ENCODE measurements around the gene TAOK1. TPM values are rescaled to one million over a fixed set of nuclear protein-coding genes. Genes with fewer than 3 reads are reported as not detected.
A peak's percentile ranks its signal among the peaks of the same experiment; 100 is the strongest.

TAOK1 gene
- polyA plus RNA-seq, 2 of the 4 experiments (the other 2 are of a cell fraction): 18.2 to 46.7 TPM

- POLR2A ChIA-PET: no interaction called here
- DNase-seq (ENCODE audit: low read depth in 1 of 2, low spot score in 1 of 2) (no peak), ATAC-seq (no peak), FAIRE-seq (no peak)
- Histone ChIP-seq H3K27ac (no peak overlapping the region), H3K9me3 (no peaks in the 10 kb centered on the region), H3K4me1 (peaks cover 20% of the 10 kb centered on the region), H3K4me3 (no peak overlapping the region), H3K4me2 (no peak overlapping the region)
- CTCF ChIA-PET: interaction anchor here (0.8 to 24.0 kb wide), 14 partner anchors 2 to 535 kb away, joined by 3 to 474 read pairs (median 27); partner anchors contain the start of genes ABHD15, ANKRD13B, CORO6 and TP53I13
- TF ChIP-seq BCL3 (IDR thresholded peaks at IDR 0.05): no peak
- TF ChIP-seq POLR2A (IDR thresholded peaks at IDR 0.05; ENCODE audit: low read length): no peak
- no peak for TF ChIP-seq RCOR1 (IDR thresholded peaks at IDR 0.05; ENCODE audit: low read depth, low read length)
- TF ChIP-seq MAFK (IDR thresholded peaks at IDR 0.05; ENCODE audit: partially characterized antibody): no peak
- TF ChIP-seq CBX8 (IDR thresholded peaks at IDR 0.05): no peak
- no peak for TF ChIP-seq MAZ (IDR thresholded peaks at IDR 0.05; ENCODE audit: borderline replicate concordance, low read depth, low read length)
- TF ChIP-seq HOXB5 (CRISPR knock-in tag; IDR thresholded peaks at IDR 0.05): no peak
- TF ChIP-seq ZNF302 (CRISPR knock-in tag; IDR thresholded peaks at IDR 0.05): no peak
- TF ChIP-seq POLR2AphosphoS2 (conservative IDR thresholded peaks at IDR 0.05; ENCODE audit: low read length): no peak
- 89% methylated on average over 14 of the region's 14 CpGs for WGBS (ENCODE audit: missing lambda C conversion rate)
These were observed 188.7 kb downstream of the TAOK1 start for GRCh38 chr17:29578626-29579485.

GRCh38 chr17:29579866-29580771 is 190.0 kb downstream of the TAOK1 start:
- Histone ChIP-seq H3K27ac (peak overlapping the region; percentile 41 to 72; a peak in 5 of 6 replicates), H3K4me1 (peaks cover 26% of the 10 kb centered on the region), H3K9me3 (no peaks in the 10 kb centered on the region), H3K4me2 (peak overlapping the region; percentile 9; the same call in 1 of the 3 replicates), H3K4me3 (no peak overlapping the region)
- 51% methylated on average over 15 of the region's 15 CpGs for WGBS (ENCODE audit: missing lambda C conversion rate)
- ChIA-PET POLR2A (interaction anchor here (0.7 to 2.6 kb wide), 4 partner anchors 11 to 525 kb away, joined by 3 to 12 read pairs (median 3); no protein-coding TSS in a partner anchor), CTCF (interaction anchor here (0.6 to 24.0 kb wide), 31 partner anchors 1 to 1480 kb away, joined by 3 to 474 read pairs (median 4); partner anchors contain the start of genes ABHD15, ANKRD13B, CORO6 and NUFIP2)
- FAIRE-seq (peak; percentile 99), DNase-seq (ENCODE audit: low read depth in 1 of 2, low spot score in 1 of 2) (peak; percentile 91 to 99), ATAC-seq (peak; percentile 87 to 96)
- TF ChIP-seq HOXB5 (CRISPR knock-in tag; IDR thresholded peaks at IDR 0.05): peak; percentile 43; the same call in 1 of the 2 replicates
- 0 out of 2 replicates have a peak, but pooled peaks have one; percentile 28 for TF ChIP-seq HOXB13 (CRISPR knock-in tag; IDR thresholded peaks at IDR 0.05; ENCODE audit: low read depth)
- TF ChIP-seq MYC (IDR thresholded peaks at IDR 0.05; ENCODE audit: borderline replicate concordance, low read length): peak; percentile 90
- TF ChIP-seq HEYL (CRISPR knock-in tag; IDR thresholded peaks at IDR 0.05): 0 out of 2 replicates have a peak, but pooled peaks have one; percentile 65
- TF ChIP-seq, protein P1, sequence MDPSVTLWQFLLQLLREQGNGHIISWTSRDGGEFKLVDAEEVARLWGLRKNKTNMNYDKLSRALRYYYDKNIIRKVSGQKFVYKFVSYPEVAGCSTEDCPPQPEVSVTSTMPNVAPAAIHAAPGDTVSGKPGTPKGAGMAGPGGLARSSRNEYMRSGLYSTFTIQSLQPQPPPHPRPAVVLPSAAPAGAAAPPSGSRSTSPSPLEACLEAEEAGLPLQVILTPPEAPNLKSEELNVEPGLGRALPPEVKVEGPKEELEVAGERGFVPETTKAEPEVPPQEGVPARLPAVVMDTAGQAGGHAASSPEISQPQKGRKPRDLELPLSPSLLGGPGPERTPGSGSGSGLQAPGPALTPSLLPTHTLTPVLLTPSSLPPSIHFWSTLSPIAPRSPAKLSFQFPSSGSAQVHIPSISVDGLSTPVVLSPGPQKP (IDR thresholded peaks at IDR 0.05; ENCODE audit: low read depth, low read length): no peak
- no peak for TF ChIP-seq FOSB (CRISPR knock-in tag; IDR thresholded peaks at IDR 0.05)
- TF ChIP-seq, protein P2, sequence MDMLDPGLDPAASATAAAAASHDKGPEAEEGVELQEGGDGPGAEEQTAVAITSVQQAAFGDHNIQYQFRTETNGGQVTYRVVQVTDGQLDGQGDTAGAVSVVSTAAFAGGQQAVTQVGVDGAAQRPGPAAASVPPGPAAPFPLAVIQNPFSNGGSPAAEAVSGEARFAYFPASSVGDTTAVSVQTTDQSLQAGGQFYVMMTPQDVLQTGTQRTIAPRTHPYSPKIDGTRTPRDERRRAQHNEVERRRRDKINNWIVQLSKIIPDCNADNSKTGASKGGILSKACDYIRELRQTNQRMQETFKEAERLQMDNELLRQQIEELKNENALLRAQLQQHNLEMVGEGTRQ (IDR thresholded peaks at IDR 0.05): peak; percentile 70
- peak; percentile 95 for TF ChIP-seq SMC3 (IDR thresholded peaks at IDR 0.05)
- 0 out of 2 replicates have a peak, but pooled peaks have one; percentile 20 for TF ChIP-seq RFX5 (IDR thresholded peaks at IDR 0.05)
- no peak for TF ChIP-seq CHD4 (IDR thresholded peaks at IDR 0.05; ENCODE audit: borderline replicate concordance)
- TF ChIP-seq POLR2A (IDR thresholded peaks at IDR 0.05; ENCODE audit: low read length): no peak
- TF ChIP-seq RAD21 (conservative IDR thresholded peaks at IDR 0.05 in 1 of 2, IDR thresholded peaks at IDR 0.05 in 1 of 2): peak; percentile 95
- no peak for TF ChIP-seq RARB (CRISPR knock-in tag; IDR thresholded peaks at IDR 0.05)
- TF ChIP-seq, protein P3, sequence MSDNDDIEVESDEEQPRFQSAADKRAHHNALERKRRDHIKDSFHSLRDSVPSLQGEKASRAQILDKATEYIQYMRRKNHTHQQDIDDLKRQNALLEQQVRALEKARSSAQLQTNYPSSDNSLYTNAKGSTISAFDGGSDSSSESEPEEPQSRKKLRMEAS (IDR thresholded peaks at IDR 0.05): peak; percentile 97
- TF ChIP-seq KDM1A (IDR thresholded peaks at IDR 0.05; ENCODE audit: low read depth): no peak
- peak; percentile 85 for TF ChIP-seq E2F6 (IDR thresholded peaks at IDR 0.05; ENCODE audit: borderline replicate concordance, low read depth)
- TF ChIP-seq, protein P4, sequence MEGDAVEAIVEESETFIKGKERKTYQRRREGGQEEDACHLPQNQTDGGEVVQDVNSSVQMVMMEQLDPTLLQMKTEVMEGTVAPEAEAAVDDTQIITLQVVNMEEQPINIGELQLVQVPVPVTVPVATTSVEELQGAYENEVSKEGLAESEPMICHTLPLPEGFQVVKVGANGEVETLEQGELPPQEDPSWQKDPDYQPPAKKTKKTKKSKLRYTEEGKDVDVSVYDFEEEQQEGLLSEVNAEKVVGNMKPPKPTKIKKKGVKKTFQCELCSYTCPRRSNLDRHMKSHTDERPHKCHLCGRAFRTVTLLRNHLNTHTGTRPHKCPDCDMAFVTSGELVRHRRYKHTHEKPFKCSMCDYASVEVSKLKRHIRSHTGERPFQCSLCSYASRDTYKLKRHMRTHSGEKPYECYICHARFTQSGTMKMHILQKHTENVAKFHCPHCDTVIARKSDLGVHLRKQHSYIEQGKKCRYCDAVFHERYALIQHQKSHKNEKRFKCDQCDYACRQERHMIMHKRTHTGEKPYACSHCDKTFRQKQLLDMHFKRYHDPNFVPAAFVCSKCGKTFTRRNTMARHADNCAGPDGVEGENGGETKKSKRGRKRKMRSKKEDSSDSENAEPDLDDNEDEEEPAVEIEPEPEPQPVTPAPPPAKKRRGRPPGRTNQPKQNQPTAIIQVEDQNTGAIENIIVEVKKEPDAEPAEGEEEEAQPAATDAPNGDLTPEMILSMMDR (IDR thresholded peaks at IDR 0.05): peak; percentile 98
- TF ChIP-seq, protein P5, sequence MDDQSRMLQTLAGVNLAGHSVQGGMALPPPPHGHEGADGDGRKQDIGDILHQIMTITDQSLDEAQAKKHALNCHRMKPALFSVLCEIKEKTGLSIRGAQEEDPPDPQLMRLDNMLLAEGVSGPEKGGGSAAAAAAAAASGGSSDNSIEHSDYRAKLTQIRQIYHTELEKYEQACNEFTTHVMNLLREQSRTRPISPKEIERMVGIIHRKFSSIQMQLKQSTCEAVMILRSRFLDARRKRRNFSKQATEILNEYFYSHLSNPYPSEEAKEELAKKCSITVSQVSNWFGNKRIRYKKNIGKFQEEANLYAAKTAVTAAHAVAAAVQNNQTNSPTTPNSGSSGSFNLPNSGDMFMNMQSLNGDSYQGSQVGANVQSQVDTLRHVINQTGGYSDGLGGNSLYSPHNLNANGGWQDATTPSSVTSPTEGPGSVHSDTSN (IDR thresholded peaks at IDR 0.05): peak; percentile 73; the same call in 1 of the 2 replicates
- 0 out of 2 replicates have a peak, but pooled peaks have one; percentile 10 for TF ChIP-seq NPAS2 (CRISPR knock-in tag; IDR thresholded peaks at IDR 0.05; ENCODE audit: borderline replicate concordance)
